Body of pancreas (tissue), 4 donors: ENCODE results near the gene ARAF. TPM values are rescaled to one million over a fixed set of nuclear protein-coding genes. Genes with fewer than 3 reads are reported as not detected.

Experiments
- ATAC-seq: fragments of 150-250 bp; one replicate; pipeline ENCODE4 v1.9.1; 2016
- DNase-seq, 4 donors: peaks; one replicate each; pipeline ENCODE4 v3.0.0-alpha.2; 2019
- H3K27ac ChIP-seq, 4 donors: fragments of 200-600 bp; sonication (generic); 1 replicate in 3 of 4; 2 replicates in 1 of 4; pipeline versions ENCODE4 v1.5.1 to v1.6.1; 2016 to 2019; ENCODE audit warnings: mild to moderate bottlenecking in 1 of 4, mixed read lengths in 1 of 4, moderate library complexity in 1 of 4
- H3K27me3 ChIP-seq, 2 donors: fragments of 200-600 bp; sonication (generic); one replicate each; pipeline ENCODE4 v1.6.0; 2016; ENCODE audit warnings: mild to moderate bottlenecking in 1 of 2
- H3K36me3 ChIP-seq, 2 donors: fragments of 200-600 bp; sonication (generic); replicated peaks in 1 of 2; 2 replicates each; pipeline ENCODE4 v1.5.1; 2016; ENCODE audit warnings: low read depth in 2 of 2; ENCODE audit not compliant: insufficient read depth in 1 of 2
- H3K4me1 ChIP-seq: fragments of 200-600 bp; sonication (generic); one replicate; pipeline ENCODE4 v1.6.0; 2016
- H3K4me3 ChIP-seq, 2 donors: fragments of 200-600 bp; sonication (generic); 1 replicate in 1 of 2; 2 replicates in 1 of 2; pipeline ENCODE4 v1.5.1; 2016 to 2019
- H3K9me3 ChIP-seq, 3 donors: fragments of 200-600 bp; sonication (generic); 1 replicate in 2 of 3; 2 replicates in 1 of 3; pipeline ENCODE4 v1.5.1; 2016
- CTCF ChIP-seq, 7 experiments: fragments of 450-650 bp in 4 of 7; fragments of 200-600 bp in 3 of 7; sonication (generic) in 3 of 7; IDR thresholded peaks; one replicate each; pipeline ENCODE4 v1.5.1; 2016 to 2019; ENCODE audit warnings: antibody characterized with exemption in 7 of 7
- POLR2A ChIP-seq, 3 donors: fragments of 450-650 bp; IDR thresholded peaks; one replicate each; pipeline ENCODE4 v1.6.1; 2016; ENCODE audit warnings: antibody characterized with exemption in 3 of 3, mild to moderate bottlenecking in 2 of 3
- WGBS, 2 donors: methylation state at CpG; one replicate each; pipeline ENCODE4 v1.1.5; 2017; 5-methylcytosine and 5-hydroxymethylcytosine counted together
- intact Hi-C: fragments of 100-400 bp; cut with DNase I; formaldehyde crosslinking; loops from one replicate; pipeline ENCODE4 v1.15.1; 2023
- total RNA-seq, 2 donors: library from RNA; depleted of rRNA; stranded (reverse); fragments of >200 nt; gene quantifications; one replicate each; pipeline ENCODE4 v1.1.0, GENCODE V29; 2016

ARAF gene
- total RNA-seq, 2 donors from 2014 or later: 43.3 to 48.5 TPM

DNA sequence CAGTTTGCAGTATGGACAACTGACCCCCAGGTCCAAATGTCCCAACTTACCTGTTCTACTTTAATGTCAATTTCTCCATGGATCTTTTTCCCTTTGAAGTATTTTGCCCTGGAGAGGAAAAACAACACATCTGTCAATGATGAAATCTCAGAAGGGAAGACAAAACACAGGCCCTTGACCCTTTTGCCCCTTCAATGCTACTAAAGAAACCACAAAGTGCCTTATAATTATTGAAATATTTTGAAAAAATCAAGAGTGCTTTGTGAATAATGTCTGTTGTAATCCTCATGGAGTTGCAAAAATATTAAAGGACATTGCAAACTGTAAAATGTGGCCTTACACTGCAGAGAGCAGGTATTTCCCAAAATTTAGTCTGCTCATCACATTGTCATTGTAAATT, 46.1 kb downstream of the ARAF start:
- H3K27me3 ChIP-seq: no peaks in the 10 kb centered on the region
- no peak for DNase-seq
- no peak overlapping the region for H3K27ac ChIP-seq

DNA sequence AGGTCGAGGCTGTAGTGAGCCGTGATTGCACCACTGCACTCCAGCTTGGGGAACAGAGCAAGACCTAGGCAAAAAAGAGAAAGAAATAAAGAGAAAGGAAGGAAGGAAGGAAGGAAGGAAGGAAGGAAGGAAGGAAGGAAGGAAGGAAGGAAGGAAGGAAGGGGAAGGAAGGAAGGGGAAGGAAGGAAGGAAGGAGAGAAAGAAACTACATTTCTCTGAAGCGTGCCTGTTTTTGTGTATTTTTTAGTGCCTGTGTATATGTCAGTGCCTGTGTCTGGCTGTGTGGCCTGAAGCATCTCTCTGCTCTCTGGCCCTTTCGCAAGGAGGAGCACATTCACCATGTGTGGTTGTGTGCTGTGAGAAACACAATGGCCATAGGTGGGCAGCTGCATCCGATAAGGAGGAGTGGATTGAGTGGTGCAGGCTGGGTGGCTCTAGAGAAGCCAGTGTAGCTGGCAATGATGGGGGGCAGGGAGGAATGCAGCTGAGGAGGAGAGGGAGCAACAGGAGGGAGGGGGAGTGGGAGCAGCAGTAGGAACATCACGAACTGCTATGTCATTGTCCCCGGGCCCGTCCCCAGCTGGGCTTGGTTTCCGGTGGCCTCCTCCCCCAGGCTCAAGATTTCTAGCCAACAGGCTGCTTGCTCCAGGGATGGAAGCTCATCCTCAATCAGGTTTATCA, 47.3 kb downstream of the ARAF start:
- TF ChIP-seq CTCF (IDR thresholded peaks at IDR 0.05) (no peak), POLR2A (IDR thresholded peaks at IDR 0.05) (no peak)
- Histone ChIP-seq H3K36me3 (no peaks in the 10 kb centered on the region), H3K27me3 (no peaks in the 10 kb centered on the region), H3K4me3 (no peak overlapping the region), H3K9me3 (no peaks in the 10 kb centered on the region), H3K4me1 (no peaks in the 10 kb centered on the region), H3K27ac (no peak overlapping the region)
- ATAC-seq: no peak
- intact Hi-C loops: no loop called here
- DNase-seq: no peak
- 25 to 43% methylated on average over 7 to 8 of the region's 9 CpGs for WGBS, 2 donors

More for the DNA sequence above, 46.1 kb downstream of the ARAF start:
- no peaks in the 10 kb centered on the region for H3K9me3 ChIP-seq
- no peaks in the 10 kb centered on the region for H3K36me3 ChIP-seq
- intact Hi-C loops: no loop called here
- H3K4me1 ChIP-seq: no peaks in the 10 kb centered on the region
- no peak overlapping the region for H3K4me3 ChIP-seq
- no peak for ATAC-seq
- TF ChIP-seq CTCF (IDR thresholded peaks at IDR 0.05) (no peak), POLR2A (IDR thresholded peaks at IDR 0.05) (no peak)

- no peaks in the 10 kb centered on the region for H3K36me3 ChIP-seq
- WGBS, 2 donors: 74 to 96% methylated on average over 4 of the region's 4 CpGs
- no peaks in the 10 kb centered on the region for H3K4me1 ChIP-seq
- H3K27me3 ChIP-seq: no peaks in the 10 kb centered on the region
- DNase-seq: no peak
- no peak overlapping the region for H3K27ac ChIP-seq
- no peak for ATAC-seq
- no peak overlapping the region for H3K4me3 ChIP-seq
- intact Hi-C loops: no loop called here
- TF ChIP-seq POLR2A (IDR thresholded peaks at IDR 0.05) (no peak), CTCF (IDR thresholded peaks at IDR 0.05) (no peak)
- H3K9me3 ChIP-seq: no peaks in the 10 kb centered on the region
Observed at GRCh38 chrX:47610511-47610910, 49.5 kb downstream of the ARAF start.

- ATAC-seq: no peak
- H3K27me3 ChIP-seq: no peaks in the 10 kb centered on the region
- intact Hi-C loops: no loop called here
- TF ChIP-seq POLR2A (IDR thresholded peaks at IDR 0.05) (no peak), CTCF (IDR thresholded peaks at IDR 0.05) (no peak)
- H3K36me3 ChIP-seq: no peaks in the 10 kb centered on the region
- whole genome bisulfite sequencing, 2 donors: 83% methylated on average over 2 of the region's 2 CpGs; no CpG with 5 or more reads in 1 of the 2 donors
- no peak overlapping the region for H3K27ac ChIP-seq
- DNase-seq: no peak
- H3K4me1 ChIP-seq: no peaks in the 10 kb centered on the region
- no peak overlapping the region for H3K4me3 ChIP-seq
- H3K9me3 ChIP-seq: no peaks in the 10 kb centered on the region
Observed at GRCh38 chrX:47611489-47611888, 50.5 kb downstream of the ARAF start.

- no peak overlapping the region for H3K27ac ChIP-seq
- DNase-seq (no peak), ATAC-seq (no peak)
- no peak overlapping the region for H3K4me3 ChIP-seq
- TF ChIP-seq CTCF (IDR thresholded peaks at IDR 0.05) (no peak), POLR2A (IDR thresholded peaks at IDR 0.05) (no peak)
- no peaks in the 10 kb centered on the region for H3K9me3 ChIP-seq
- WGBS, 2 donors: 75 to 85% methylated on average over 1 to 2 of the region's 2 CpGs
- H3K36me3 ChIP-seq: no peaks in the 10 kb centered on the region
- no peaks in the 10 kb centered on the region for H3K27me3 ChIP-seq
- intact Hi-C loops: no loop called here
- no peaks in the 10 kb centered on the region for H3K4me1 ChIP-seq
Observed at GRCh38 chrX:47611926-47612325, 50.9 kb downstream of the ARAF start.
